Karpas-422 (cell line): ENCODE results near the gene EVC. TPM values are rescaled to one million over a fixed set of nuclear protein-coding genes. Genes with fewer than 3 reads are reported as not detected.
A peak's percentile ranks its signal among the peaks of the same experiment; 100 is the strongest.

ENCODE experiments used
- DNase-seq: peaks from one replicate; pipeline ENCODE4 v3.0.0-alpha.2; 2015
- H2AFZ ChIP-seq: fragments of 200-600 bp; sonication (generic); 2 replicates; pipeline ENCODE4 v1.6.1; 2014; ENCODE audit warnings: antibody characterized with exemption, low read length, mixed read lengths
- H3K27ac ChIP-seq: fragments of 200-600 bp; sonication (generic); 2 replicates; pipeline ENCODE4 v1.5.1; 2014; ENCODE audit warnings: mild to moderate bottlenecking, low read length, moderate library complexity
- H3K27me3 ChIP-seq: fragments of 200-600 bp; sonication (generic); 2 replicates; pipeline ENCODE4 v1.6.1; 2014; ENCODE audit warnings: low read length, mixed read lengths
- H3K36me3 ChIP-seq: fragments of 200-600 bp; sonication (generic); 2 replicates; pipeline ENCODE4 v1.6.1; 2014; ENCODE audit warnings: low read length, mixed read lengths; ENCODE audit not compliant: insufficient read depth
- H3K4me1 ChIP-seq: fragments of 200-600 bp; sonication (generic); 2 replicates; pipeline ENCODE4 v1.6.1; 2014; ENCODE audit warnings: mild to moderate bottlenecking, low read length, mixed read lengths
- H3K4me2 ChIP-seq: fragments of 200-600 bp; sonication (generic); 2 replicates; pipeline ENCODE4 v1.6.1; 2014; ENCODE audit warnings: low read length, low read depth, mild to moderate bottlenecking; ENCODE audit not compliant: poor library complexity, severe bottlenecking
- H3K4me3 ChIP-seq: fragments of 200-600 bp; sonication (generic); 2 replicates; pipeline ENCODE4 v1.5.1; 2014; ENCODE audit warnings: mild to moderate bottlenecking, antibody characterized with exemption, low read length, mixed read lengths
- H3K79me2 ChIP-seq: fragments of 200-600 bp; sonication (generic); 2 replicates; pipeline ENCODE4 v1.6.1; 2014; ENCODE audit warnings: mild to moderate bottlenecking, low read length, mixed read lengths
- H3K9ac ChIP-seq: fragments of 200-600 bp; sonication (generic); 2 replicates; pipeline ENCODE4 v1.6.0; 2014; ENCODE audit warnings: low read length
- H3K9me2 ChIP-seq: fragments of 200-600 bp; sonication (generic), shearing (Covaris generic); replicated peaks from 2 replicates; pipeline ENCODE4 v1.6.0; 2014; ENCODE audit warnings: mild to moderate bottlenecking, low read length, moderate library complexity; ENCODE audit not compliant: insufficient read depth
- H3K9me3 ChIP-seq: fragments of 300-700, 200-600 bp; sonication (generic); 2 replicates; pipeline ENCODE4 v1.6.1; 2014; ENCODE audit warnings: low read length, mixed read lengths
- H4K20me1 ChIP-seq: fragments of 200-600 bp; sonication (generic); 2 replicates; pipeline ENCODE4 v1.6.1; 2014; ENCODE audit warnings: mild to moderate bottlenecking, antibody characterized with exemption, low read length, low read depth; ENCODE audit not compliant: insufficient read depth
- total RNA-seq: library from RNA; depleted of rRNA; stranded (reverse); fragments of >200 nt; shearing (Covaris generic); gene quantifications from 2 replicates; pipeline ENCODE4 v1.2.3, GENCODE V29; 2014; ENCODE audit warnings: low replicate concordance

Gene EVC
- total RNA-seq, 1 experiment from 2014 or later: not detected

DNA sequence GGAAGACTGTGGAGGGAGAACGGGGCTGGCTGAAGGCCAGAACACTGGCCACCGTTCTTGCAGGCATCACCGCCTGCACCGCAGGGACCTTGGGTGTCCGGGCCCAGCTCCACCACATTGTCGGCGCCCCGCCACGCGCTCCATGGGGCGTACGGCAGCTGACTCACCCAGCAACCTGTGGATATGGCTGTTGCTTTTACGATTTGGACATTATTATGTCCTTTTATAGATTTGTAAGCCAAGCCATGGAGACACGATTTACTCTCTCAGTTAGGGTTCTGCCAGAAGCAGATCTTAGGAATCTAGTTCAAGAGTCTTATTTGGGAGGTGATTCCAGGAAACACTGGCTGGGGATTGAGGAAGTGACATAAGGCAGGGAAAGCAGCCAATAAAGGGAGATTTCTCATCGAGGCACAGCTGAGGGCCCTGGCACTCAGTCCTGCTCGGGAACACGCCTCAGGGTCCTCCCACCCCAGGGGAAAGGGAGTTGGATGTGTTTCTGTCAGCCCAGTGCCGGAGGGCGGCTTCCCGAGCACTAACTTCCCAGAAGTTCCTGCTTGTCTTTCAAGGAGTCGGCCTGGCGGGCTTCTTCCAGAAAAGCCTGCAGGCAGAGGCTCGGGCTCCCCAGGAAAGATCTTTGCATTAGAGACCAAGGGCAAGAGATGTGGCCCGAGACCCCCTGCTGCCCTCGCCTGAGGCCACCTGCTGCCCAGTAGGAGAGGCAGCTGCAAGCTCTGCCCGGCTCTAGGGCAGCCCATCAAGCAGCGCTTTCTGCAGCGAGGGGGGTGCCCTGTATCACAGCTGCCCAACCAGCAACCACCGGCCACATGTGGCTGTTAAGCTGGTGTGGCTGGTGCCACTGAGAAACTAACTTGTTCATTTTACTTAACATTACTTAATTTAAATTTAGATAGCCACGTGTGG, 129.0 kb downstream of the EVC start:
- Histone ChIP-seq H3K27me3 (no peaks in the 10 kb centered on the region), H3K36me3 (no peaks in the 10 kb centered on the region), H2AFZ (no peak overlapping the region), H3K4me1 (peaks cover 34% of the 10 kb centered on the region), H3K9me3 (no peaks in the 10 kb centered on the region), H3K4me3 (no peak overlapping the region), H3K9ac (no peak overlapping the region), H3K27ac (no peak overlapping the region), H3K9me2 (no peaks in the 10 kb centered on the region), H3K79me2 (no peaks in the 10 kb centered on the region), H3K4me2 (no peak overlapping the region), H4K20me1 (no peaks in the 10 kb centered on the region)
- no peak for DNase-seq

DNA sequence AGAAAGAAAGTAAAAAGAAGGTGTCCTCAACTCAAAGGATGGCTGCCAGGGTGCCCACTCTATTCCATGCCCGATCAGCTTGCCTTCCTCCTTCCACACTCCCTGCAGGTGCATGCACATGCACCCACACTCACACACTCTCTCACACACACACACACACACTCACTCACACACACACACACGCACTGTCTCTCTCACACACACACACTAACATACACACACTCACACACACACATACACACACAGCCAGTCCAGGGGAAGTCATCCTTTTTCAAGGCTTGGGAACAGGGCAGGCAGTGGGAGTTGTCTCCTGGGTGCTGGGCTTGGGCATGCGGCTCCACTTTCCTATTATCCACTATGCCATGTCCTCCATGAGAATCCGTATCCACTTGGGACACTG, 131.5 kb downstream of the EVC start:
- Histone ChIP-seq H3K9ac (0 out of 2 replicates have a peak overlapping the region, but pooled peaks have one; percentile 59), H3K27me3 (no peaks in the 10 kb centered on the region; the same call in 1 of the 2 replicates), H3K27ac (no peak overlapping the region), H3K9me2 (no peaks in the 10 kb centered on the region), H3K79me2 (no peaks in the 10 kb centered on the region), H2AFZ (no peak overlapping the region), H3K4me1 (peaks cover 50% of the 10 kb centered on the region), H3K9me3 (no peaks in the 10 kb centered on the region), H4K20me1 (no peaks in the 10 kb centered on the region), H3K4me2 (peak overlapping the region; percentile 73), H3K4me3 (no peak overlapping the region), H3K36me3 (no peaks in the 10 kb centered on the region; the same call in 1 of the 2 replicates)
- no peak for DNase-seq

DNA sequence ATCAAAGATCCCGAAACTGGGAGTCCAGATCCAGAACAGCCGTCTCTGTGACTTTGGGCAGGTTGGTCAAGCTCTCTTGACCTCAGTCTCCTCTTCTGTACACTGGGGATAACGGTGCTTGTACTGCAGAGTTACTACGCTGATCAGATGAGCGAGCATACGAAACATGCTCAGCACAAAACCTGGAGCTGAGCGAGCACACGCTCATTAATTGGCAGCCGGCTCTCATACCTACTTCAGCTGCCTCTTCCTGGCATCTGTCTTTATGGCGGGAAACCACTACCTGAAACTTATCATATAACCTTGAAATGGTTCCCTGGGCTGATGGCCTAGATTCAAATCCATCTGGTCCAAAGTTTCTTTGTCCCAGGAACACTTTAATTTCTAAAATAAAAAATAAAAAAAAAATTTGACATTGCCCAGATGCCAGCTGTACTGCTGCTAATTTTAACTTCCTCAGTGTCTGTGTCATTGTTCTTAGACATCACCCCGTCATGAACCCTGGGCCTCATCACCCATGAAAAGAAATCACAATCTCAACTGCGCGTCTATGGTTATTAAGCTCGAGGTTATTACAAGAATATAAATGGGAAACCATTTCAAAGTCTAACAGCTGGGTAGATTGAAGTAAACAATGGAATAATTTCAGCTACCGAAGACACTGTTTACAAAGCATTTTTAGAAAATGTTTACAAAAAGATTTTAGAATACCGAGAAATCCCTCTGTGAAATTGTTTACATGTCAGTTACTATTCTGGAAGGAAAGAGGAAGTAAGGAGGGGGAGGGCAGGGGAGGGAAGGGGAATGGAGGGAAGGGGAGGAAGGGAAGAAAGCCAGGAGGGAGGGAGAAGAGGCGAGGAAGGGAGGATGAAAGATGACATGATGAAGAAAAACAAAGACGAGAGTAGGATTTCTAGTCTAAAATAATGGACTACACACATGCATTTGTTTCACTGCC, 132.9 kb downstream of the EVC start:
- no peaks in the 10 kb centered on the region; the same call in 1 of the 2 replicates for H3K36me3 ChIP-seq
- no peaks in the 10 kb centered on the region for H4K20me1 ChIP-seq

DNA sequence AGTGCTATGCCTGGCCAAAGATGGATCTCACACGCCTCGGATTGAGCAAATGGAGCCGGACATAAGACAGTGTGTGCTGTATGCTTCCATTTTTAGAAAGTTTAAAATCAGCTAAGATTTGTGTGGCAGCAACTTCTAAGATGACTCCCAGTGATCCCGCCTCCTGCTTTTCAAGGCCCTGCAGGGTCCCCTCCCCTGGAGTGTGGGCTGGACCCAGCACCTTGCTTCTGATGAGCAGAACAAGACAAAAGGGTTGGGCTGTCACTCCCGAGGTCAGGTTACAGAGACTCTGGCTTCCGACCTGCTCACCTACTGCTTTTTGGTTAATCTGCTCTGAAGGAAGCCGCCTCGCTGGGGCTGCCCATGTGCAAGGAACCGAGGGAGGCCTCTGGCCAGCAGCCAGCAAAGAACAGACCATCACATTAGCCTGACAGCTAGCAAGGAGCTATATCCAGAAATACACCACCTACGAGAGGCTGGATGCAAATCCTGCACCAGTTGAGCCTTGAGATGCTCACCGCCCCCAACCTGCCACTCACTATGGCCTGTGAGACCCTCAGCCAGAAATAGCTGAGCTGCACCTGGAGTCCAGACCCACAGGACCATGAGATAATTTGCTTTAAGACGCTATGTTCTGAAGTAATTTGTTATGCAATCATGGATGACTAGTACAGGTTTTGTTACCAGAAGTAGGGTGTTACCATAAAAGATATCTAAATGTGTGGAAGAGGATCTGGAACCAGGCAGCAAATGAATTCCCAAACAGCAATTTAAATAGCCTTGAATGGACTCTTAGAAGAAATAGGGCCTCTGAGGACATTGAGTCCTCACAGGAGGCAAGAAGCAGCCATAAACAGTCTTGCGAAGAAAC, 134.3 kb downstream of the EVC start:
- no peaks in the 10 kb centered on the region; the same call in 1 of the 2 replicates for H3K27me3 ChIP-seq
- no peaks in the 10 kb centered on the region; the same call in 1 of the 2 replicates for H3K36me3 ChIP-seq
- H3K9ac ChIP-seq: peak overlapping the region; percentile 59
- no peaks in the 10 kb centered on the region for H3K79me2 ChIP-seq
- peaks cover 66% of the 10 kb centered on the region for H3K4me1 ChIP-seq
- H4K20me1 ChIP-seq: no peaks in the 10 kb centered on the region
- peak overlapping the region; percentile 73 for H3K4me2 ChIP-seq
- DNase-seq: peak; percentile 100
- peak overlapping the region; percentile 95 for H3K27ac ChIP-seq
- peak overlapping the region; percentile 48 for H3K4me3 ChIP-seq
- no peaks in the 10 kb centered on the region for H3K9me2 ChIP-seq
- no peaks in the 10 kb centered on the region for H3K9me3 ChIP-seq
- H2AFZ ChIP-seq: no peak overlapping the region

More for the DNA sequence above, 132.9 kb downstream of the EVC start:
- H3K9me3 ChIP-seq: no peaks in the 10 kb centered on the region
- H3K4me1 ChIP-seq: peaks cover 57% of the 10 kb centered on the region
- no peaks in the 10 kb centered on the region for H3K79me2 ChIP-seq
- H2AFZ ChIP-seq: no peak overlapping the region
- peak; percentile 79 for DNase-seq
- peak overlapping the region; percentile 59 for H3K9ac ChIP-seq
- peak overlapping the region; percentile 73 for H3K4me2 ChIP-seq
- H3K9me2 ChIP-seq: no peaks in the 10 kb centered on the region
- H3K27me3 ChIP-seq: no peaks in the 10 kb centered on the region; the same call in 1 of the 2 replicates
- H3K27ac ChIP-seq: peak overlapping the region; percentile 95
- peak overlapping the region; percentile 48 for H3K4me3 ChIP-seq

DNA sequence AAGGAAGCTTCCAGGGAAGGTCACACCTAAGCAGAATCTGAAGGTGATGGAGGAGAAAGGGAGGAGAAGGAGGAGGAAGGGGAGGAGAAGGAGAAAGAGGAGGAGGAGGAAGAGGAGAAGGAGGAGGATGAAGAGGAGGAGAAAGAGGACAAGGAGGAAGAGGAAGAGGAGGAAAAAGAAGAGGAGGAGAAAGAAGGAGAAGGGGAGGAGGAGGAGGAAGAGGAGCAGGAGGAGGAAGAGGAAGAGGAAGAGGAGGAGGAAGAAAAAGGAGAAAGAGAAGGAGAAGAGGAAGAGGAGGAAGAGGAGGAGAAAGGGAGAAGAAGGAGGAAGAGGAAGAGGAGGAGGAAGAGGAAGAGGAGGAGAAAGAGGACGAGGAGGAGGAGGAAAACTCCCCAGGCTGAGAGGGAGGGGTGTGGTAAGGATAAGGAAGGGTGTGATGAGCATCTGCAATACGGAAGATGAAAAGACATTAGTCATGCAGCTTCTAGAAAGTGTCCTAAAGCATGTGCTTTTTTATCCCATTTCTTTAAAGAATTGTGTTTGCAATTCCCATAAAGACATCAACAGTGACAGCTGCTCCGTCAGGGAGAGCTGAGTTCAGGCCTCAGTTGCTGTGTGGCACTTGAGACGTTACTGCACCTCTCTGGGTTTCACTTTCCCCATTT, 140.8 kb downstream of the EVC start:
- no peaks in the 10 kb centered on the region; the same call in 1 of the 2 replicates for H3K36me3 ChIP-seq
- no peaks in the 10 kb centered on the region for H3K9me2 ChIP-seq
- no peak overlapping the region for H3K27ac ChIP-seq
- H3K27me3 ChIP-seq: no peaks in the 10 kb centered on the region; the same call in 1 of the 2 replicates
- no peaks in the 10 kb centered on the region for H3K9me3 ChIP-seq
- H3K9ac ChIP-seq: no peak overlapping the region
- H3K4me3 ChIP-seq: no peak overlapping the region
- peaks cover 58% of the 10 kb centered on the region for H3K4me1 ChIP-seq
- no peak overlapping the region for H2AFZ ChIP-seq
- no peaks in the 10 kb centered on the region for H4K20me1 ChIP-seq
- no peak overlapping the region for H3K4me2 ChIP-seq
- DNase-seq: no peak
- no peaks in the 10 kb centered on the region for H3K79me2 ChIP-seq

DNA sequence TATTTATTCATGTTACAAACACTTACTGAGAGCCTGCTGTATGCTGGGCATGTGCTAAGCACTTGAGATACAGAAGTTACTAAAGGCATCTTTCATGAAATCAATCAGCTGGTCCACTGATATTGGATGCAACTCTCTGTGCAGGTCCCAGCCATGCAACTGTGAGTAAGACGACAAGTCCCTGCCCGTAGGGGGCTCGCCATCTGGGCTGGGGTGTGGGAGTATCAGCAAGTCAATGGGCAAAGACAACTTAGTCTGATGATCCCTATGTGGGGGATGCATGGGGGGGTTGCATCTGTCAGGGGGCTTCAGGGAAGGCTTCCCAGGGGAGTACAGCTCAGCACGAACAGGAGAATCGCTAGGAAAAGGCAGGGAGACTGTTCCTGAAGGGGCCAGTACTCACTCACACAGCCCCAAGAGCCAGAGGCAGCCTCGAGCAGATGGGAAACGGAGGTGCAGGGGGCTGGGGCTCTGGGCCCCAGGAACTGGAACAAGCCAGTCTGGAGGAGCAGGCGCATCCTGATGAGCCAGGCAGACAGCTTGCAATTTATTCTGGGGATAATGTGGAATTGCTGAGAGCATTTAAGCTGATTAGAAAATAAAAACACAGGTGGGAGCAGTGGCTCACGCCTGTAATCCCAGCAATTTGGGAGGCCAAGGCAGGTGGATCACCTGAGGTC, 141.7 kb downstream of the EVC start:
- H3K4me3 ChIP-seq: no peak overlapping the region
- H3K9me2 ChIP-seq: no peaks in the 10 kb centered on the region
- H3K9ac ChIP-seq: no peak overlapping the region
- DNase-seq: peak; percentile 55
- H3K9me3 ChIP-seq: no peaks in the 10 kb centered on the region
- no peaks in the 10 kb centered on the region for H3K36me3 ChIP-seq
- H4K20me1 ChIP-seq: no peaks in the 10 kb centered on the region
- H3K27me3 ChIP-seq: no peaks in the 10 kb centered on the region; the same call in 1 of the 2 replicates
- no peaks in the 10 kb centered on the region for H3K79me2 ChIP-seq
- peaks cover 56% of the 10 kb centered on the region for H3K4me1 ChIP-seq
- H3K27ac ChIP-seq: no peak overlapping the region
- H2AFZ ChIP-seq: no peak overlapping the region
- H3K4me2 ChIP-seq: no peak overlapping the region

DNA sequence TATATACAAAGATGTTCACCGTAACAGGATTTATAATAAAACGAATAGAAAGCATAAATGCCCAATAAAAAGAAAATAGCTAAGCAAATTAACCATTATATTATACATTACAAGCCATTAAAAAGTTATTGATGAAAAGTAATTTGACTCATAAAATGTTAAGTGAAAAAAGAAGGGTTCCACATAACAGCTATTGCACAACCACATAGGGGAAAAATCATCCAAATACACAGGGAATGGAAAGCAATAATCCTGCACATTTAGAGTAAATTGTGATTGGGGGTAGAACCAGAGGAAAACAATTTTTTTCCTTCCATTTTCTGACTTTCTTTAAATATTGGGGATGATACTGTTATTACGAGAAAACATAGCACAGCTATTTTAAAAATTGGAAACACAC, 143.9 kb downstream of the EVC start:
- Histone ChIP-seq H3K27ac (no peak overlapping the region), H3K9ac (no peak overlapping the region), H4K20me1 (no peaks in the 10 kb centered on the region), H3K27me3 (no peaks in the 10 kb centered on the region; the same call in 1 of the 2 replicates), H3K79me2 (no peaks in the 10 kb centered on the region), H2AFZ (no peak overlapping the region), H3K36me3 (no peaks in the 10 kb centered on the region), H3K9me2 (no peaks in the 10 kb centered on the region), H3K9me3 (no peaks in the 10 kb centered on the region; the same call in 1 of the 2 replicates), H3K4me2 (no peak overlapping the region), H3K4me3 (no peak overlapping the region), H3K4me1 (peaks cover 53% of the 10 kb centered on the region)
- no peak for DNase-seq
